Adipocyte (in vitro differentiated cells): Measurements from ENCODE around the gene MDH1.
"Not testable (repeated sequence)": the region's sequence is repeated elsewhere in the genome, so short reads cannot be mapped to it uniquely, and the experiment has no call there.

Experiments used
- DNase-seq: peaks from one replicate; pipeline ENCODE4 v3.0.0-alpha.2; 2015; ENCODE audit warnings: low read depth
- H3K27me3 ChIP-seq: replicated peaks from 2 replicates; pipeline ENCODE4 v1.7.0; 2013; ENCODE audit warnings: mild to moderate bottlenecking, low read length, moderate library complexity; ENCODE audit not compliant: control insufficient read depth, insufficient read depth
- H3K36me3 ChIP-seq: 2 replicates; pipeline ENCODE4 v1.7.0; 2013; ENCODE audit warnings: low read length, mild to moderate bottlenecking, moderate library complexity; ENCODE audit not compliant: control insufficient read depth, insufficient read depth, severe bottlenecking
- H3K4me1 ChIP-seq: 2 replicates; pipeline ENCODE4 v1.7.0; 2013; ENCODE audit warnings: mild to moderate bottlenecking, low read length, moderate library complexity; ENCODE audit not compliant: control insufficient read depth, insufficient read depth
- H3K4me3 ChIP-seq: 2 replicates; pipeline ENCODE4 v1.7.0; 2013; ENCODE audit warnings: mild to moderate bottlenecking, low read length, moderate library complexity
- H3K9ac ChIP-seq: 2 replicates; pipeline ENCODE4 v1.7.0; 2013; ENCODE audit warnings: mild to moderate bottlenecking, low read length, moderate library complexity
- H3K9me3 ChIP-seq: 2 replicates; pipeline ENCODE4 v1.7.0; 2013; ENCODE audit warnings: mild to moderate bottlenecking, low read length, moderate library complexity; ENCODE audit not compliant: control insufficient read depth

Gene MDH1

GRCh38 chr2:63614983-63615945, 26.5 kb downstream of the MDH1 start:
- H3K4me1 ChIP-seq, result peaks cover 14% of the 10 kb centered on the region
- H3K36me3 ChIP-seq, result no peaks in the 10 kb centered on the region
- H3K27me3 ChIP-seq, result no peaks in the 10 kb centered on the region
- no peak overlapping the region for H3K9ac ChIP-seq
- no peaks in the 10 kb centered on the region for H3K9me3 ChIP-seq
- H3K4me3 ChIP-seq, result no peak overlapping the region
- DNase-seq, result no peak

GRCh38 chr2:63617366-63617765, 28.6 kb downstream of the MDH1 start:
- H3K9ac ChIP-seq, result no peak overlapping the region
- no peak for DNase-seq
- no peaks in the 10 kb centered on the region for H3K36me3 ChIP-seq
- no peak overlapping the region for H3K4me3 ChIP-seq
- no peaks in the 10 kb centered on the region for H3K9me3 ChIP-seq
- no peaks in the 10 kb centered on the region for H3K27me3 ChIP-seq
- peaks cover 14% of the 10 kb centered on the region for H3K4me1 ChIP-seq

- Histone ChIP-seq H3K4me3 (no peak overlapping the region), H3K9me3 (no peaks in the 10 kb centered on the region), H3K9ac (no peak overlapping the region), H3K4me1 (peaks cover 3% of the 10 kb centered on the region), H3K27me3 (no peaks in the 10 kb centered on the region), H3K36me3 (no peaks in the 10 kb centered on the region)
- DNase-seq, result no peak
Measured at GRCh38 chr2:63619328-63619727, 30.6 kb downstream of the MDH1 start.

- Histone ChIP-seq H3K27me3 (no peaks in the 10 kb centered on the region), H3K36me3 (no peaks in the 10 kb centered on the region), H3K9me3 (no peaks in the 10 kb centered on the region), H3K9ac (no peak overlapping the region), H3K4me1 (no peaks in the 10 kb centered on the region), H3K4me3 (no peak overlapping the region)
- DNase-seq, result no peak
Measured at GRCh38 chr2:63622751-63623150, 34.0 kb downstream of the MDH1 start.

- H3K9ac ChIP-seq, H3K9me3 ChIP-seq, H3K27me3 ChIP-seq, H3K36me3 ChIP-seq, DNase-seq, H3K4me1 ChIP-seq, H3K4me3 ChIP-seq: not testable (repeated sequence)
Measured at GRCh38 chr2:63623763-63624162, 35.0 kb downstream of the MDH1 start.

- no peak overlapping the region for H3K9ac ChIP-seq
- H3K4me3 ChIP-seq, result no peak overlapping the region
- DNase-seq, result no peak
- H3K27me3 ChIP-seq, result no peaks in the 10 kb centered on the region
- no peaks in the 10 kb centered on the region for H3K36me3 ChIP-seq
- peaks cover 7% of the 10 kb centered on the region for H3K9me3 ChIP-seq
- H3K4me1 ChIP-seq, result no peaks in the 10 kb centered on the region
Measured at GRCh38 chr2:63627866-63628265, 39.1 kb downstream of the MDH1 start.

GRCh38 chr2:63628403-63628942, 39.7 kb downstream of the MDH1 start:
- H3K27me3 ChIP-seq, result no peaks in the 10 kb centered on the region
- no peaks in the 10 kb centered on the region for H3K36me3 ChIP-seq
- no peak overlapping the region for H3K9ac ChIP-seq
- DNase-seq, result no peak
- H3K9me3 ChIP-seq, result peaks cover 8% of the 10 kb centered on the region
- H3K4me1 ChIP-seq, result no peaks in the 10 kb centered on the region
- no peak overlapping the region for H3K4me3 ChIP-seq

GRCh38 chr2:63631501-63631900, 42.7 kb downstream of the MDH1 start:
- Histone ChIP-seq H3K27me3 (no peaks in the 10 kb centered on the region), H3K9me3 (peaks cover 31% of the 10 kb centered on the region), H3K4me3 (no peak overlapping the region), H3K9ac (no peak overlapping the region), H3K4me1 (no peaks in the 10 kb centered on the region), H3K36me3 (no peaks in the 10 kb centered on the region)
- DNase-seq, result no peak

GRCh38 chr2:63632382-63632781, 43.6 kb downstream of the MDH1 start:
- Histone ChIP-seq H3K36me3 (no peaks in the 10 kb centered on the region), H3K27me3 (no peaks in the 10 kb centered on the region), H3K9ac (no peak overlapping the region), H3K4me3 (no peak overlapping the region), H3K4me1 (no peaks in the 10 kb centered on the region), H3K9me3 (peaks cover 34% of the 10 kb centered on the region)
- DNase-seq, result no peak

- H3K4me1 ChIP-seq, result no peaks in the 10 kb centered on the region
- H3K9me3 ChIP-seq, result peaks cover 22% of the 10 kb centered on the region
- no peak for DNase-seq
- H3K27me3 ChIP-seq, result no peaks in the 10 kb centered on the region
- no peak overlapping the region for H3K9ac ChIP-seq
- H3K36me3 ChIP-seq, result no peaks in the 10 kb centered on the region
- no peak overlapping the region for H3K4me3 ChIP-seq
Measured at GRCh38 chr2:63639344-63639743, 50.6 kb downstream of the MDH1 start.

- Histone ChIP-seq H3K9ac (no peak overlapping the region), H3K9me3 (no peaks in the 10 kb centered on the region), H3K36me3 (no peaks in the 10 kb centered on the region), H3K4me1 (peaks cover 1% of the 10 kb centered on the region), H3K4me3 (no peak overlapping the region), H3K27me3 (no peaks in the 10 kb centered on the region)
- peak; percentile 42 for DNase-seq
Measured at GRCh38 chr2:63642946-63643345, 54.2 kb downstream of the MDH1 start.
